ENCODE data around the gene KDM3A. TPM values are rescaled to one million over a fixed set of nuclear protein-coding genes. Genes with fewer than 3 reads are reported as not detected.

The KDM3A gene
- total RNA-seq, 4 donors from 2014 or later = 45.7 to 57.7 (median 51.5) TPM

- no peak for TF ChIP-seq CTCF (IDR thresholded peaks at IDR 0.05; ENCODE audit: low read depth)
Measured at GRCh38 chr2:86507600-86507999, 66.4 kb downstream of the KDM3A start.

- TF ChIP-seq CTCF (IDR thresholded peaks at IDR 0.05; ENCODE audit: low read depth) = no peak
Measured at GRCh38 chr2:86510436-86510933, 69.3 kb downstream of the KDM3A start.

GRCh38 chr2:86512034-86512433, 70.9 kb downstream of the KDM3A start:
- TF ChIP-seq CTCF (IDR thresholded peaks at IDR 0.05; ENCODE audit: low read depth) = no peak

- TF ChIP-seq CTCF (IDR thresholded peaks at IDR 0.05; ENCODE audit: low read depth) = no peak
Measured at GRCh38 chr2:86512892-86513291, 71.7 kb downstream of the KDM3A start.

- no peak for TF ChIP-seq CTCF (IDR thresholded peaks at IDR 0.05; ENCODE audit: low read depth)
Measured at GRCh38 chr2:86513948-86514660, 72.9 kb downstream of the KDM3A start.

GRCh38 chr2:86518481-86518880, 77.3 kb downstream of the KDM3A start:
- TF ChIP-seq CTCF (IDR thresholded peaks at IDR 0.05; ENCODE audit: low read depth) = no peak

- no peak for TF ChIP-seq CTCF (IDR thresholded peaks at IDR 0.05; ENCODE audit: low read depth)
Measured at GRCh38 chr2:86519349-86519748, 78.2 kb downstream of the KDM3A start.

All from subcutaneous adipose tissue (tissue), 4 donors.